H1 (cell line): ENCODE measurements around the gene TP53I13. TPM values are rescaled to one million over a fixed set of nuclear protein-coding genes. Genes with fewer than 3 reads are reported as not detected.

Experiments
- ATF2 ChIP-seq: IDR thresholded peaks from 2 replicates; pipeline ENCODE4 v1.6.1; 2012; ENCODE audit warnings: low read length, inconsistent platforms
- CHD7 ChIP-seq: fragments of 300-600 bp; sonication (generic); IDR thresholded peaks from 2 replicates; pipeline ENCODE4 v1.7.1; 2012; ENCODE audit warnings: low read length, moderate library complexity, mild to moderate bottlenecking, inconsistent platforms; ENCODE audit not compliant: insufficient replicate concordance
- E2F6 ChIP-seq: IDR thresholded peaks from 2 replicates; pipeline ENCODE4 v1.6.1; 2012; ENCODE audit warnings: inconsistent platforms
- GTF2F1 ChIP-seq: IDR thresholded peaks from 2 replicates; pipeline ENCODE4 v1.6.1; 2012; ENCODE audit warnings: low read depth, low read length, improper control_type of control experiment, borderline replicate concordance
- SAP30 ChIP-seq: fragments of 300-600 bp; sonication (generic); IDR thresholded peaks from 2 replicates; pipeline ENCODE4 v1.7.1; 2012; ENCODE audit warnings: low read length, moderate library complexity, mild to moderate bottlenecking, inconsistent platforms; ENCODE audit not compliant: insufficient read depth, insufficient replicate concordance
- polyA plus RNA-seq, 7 experiments: library from polyadenylated mRNA; depleted of rRNA in 3 of 7; stranded (reverse) in 5 of 7; unstranded in 2 of 7; fragments of >200 nt in 5 of 7; fragments of 200-250 nt in 2 of 7; gene quantifications; 1 replicate in 5 of 7; 2 replicates in 1 of 7; 4 replicates in 1 of 7; pipeline versions ENCODE4 v1.2.1 to v1.2.3, GENCODE V29; 2011 to 2013; ENCODE audit warnings: missing spikeins in 2 of 7, mixed read lengths in 2 of 7
- total RNA-seq: library from RNA; stranded (reverse); fragmentation: NEBNext Ultra II Directional; extraction: Animal tissue kit (Norgen Biotek cat#: 25700); gene quantifications from 2 replicates; pipeline ENCODE4 v1.2.1, GENCODE V29; 2021

TP53I13 gene
- total and polyA plus RNA-seq, 2 of the 8 experiments (the other 6 are each of a cell fraction or from before 2014, with no cell fraction given) = 22.4 to 35.7 TPM

GRCh38 chr17:29615048-29615385 lies 46.5 kb downstream of the TP53I13 start (continued):
- TF ChIP-seq CHD7 (no peak), SAP30 (no peak), ATF2 (no peak), GTF2F1 (no peak), E2F6 (no peak)
